Measurements from ENCODE around the gene TENT4A.

Gene TENT4A

GRCh38 chr5:6673963-6674362 lies 39.3 kb upstream of the TENT4A start:
- Histone ChIP-seq H3K79me2 (no peaks in the 10 kb centered on the region), H3K4me1 (no peaks in the 10 kb centered on the region), H3K27me3 (ENCODE audit: control insufficient read depth, insufficient read depth, low read length) (no peaks in the 10 kb centered on the region), H2AFZ (no peak overlapping the region), H3K9ac (no peak overlapping the region), H3K4me3 (ENCODE audit: low read depth, low read length) (no peak overlapping the region), H3K27ac (no peak overlapping the region), H3K4me2 (ENCODE audit: low read length) (no peak overlapping the region), H3K9me3 (ENCODE audit: control insufficient read depth, low read length) (no peaks in the 10 kb centered on the region), H3K36me3 (ENCODE audit: control insufficient read depth, insufficient read depth, low read length) (no peaks in the 10 kb centered on the region)
- no peak for TF ChIP-seq CTCF (IDR thresholded peaks at IDR 0.05)

- H3K79me2 ChIP-seq = no peaks in the 10 kb centered on the region
- H3K9me3 ChIP-seq (ENCODE audit: control insufficient read depth, low read length) = no peaks in the 10 kb centered on the region
- H3K4me1 ChIP-seq = no peaks in the 10 kb centered on the region
- no peak overlapping the region for H3K4me3 ChIP-seq (ENCODE audit: low read depth, low read length)
- no peak overlapping the region for H3K9ac ChIP-seq
- H3K36me3 ChIP-seq (ENCODE audit: control insufficient read depth, insufficient read depth, low read length) = no peaks in the 10 kb centered on the region
- no peak for TF ChIP-seq CTCF (IDR thresholded peaks at IDR 0.05)
- no peaks in the 10 kb centered on the region for H3K27me3 ChIP-seq (ENCODE audit: control insufficient read depth, insufficient read depth, low read length)
- no peak overlapping the region for H3K4me2 ChIP-seq (ENCODE audit: low read length)
- H2AFZ ChIP-seq = no peak overlapping the region
- no peak overlapping the region for H3K27ac ChIP-seq
Measured at GRCh38 chr5:6674421-6674820, 38.8 kb upstream of the TENT4A start.

- H3K4me3 ChIP-seq (ENCODE audit: low read depth, low read length) = no peak overlapping the region
- no peaks in the 10 kb centered on the region for H3K9me3 ChIP-seq (ENCODE audit: control insufficient read depth, low read length)
- H3K36me3 ChIP-seq (ENCODE audit: control insufficient read depth, insufficient read depth, low read length) = no peaks in the 10 kb centered on the region
- no peaks in the 10 kb centered on the region for H3K79me2 ChIP-seq
- H3K9ac ChIP-seq = no peak overlapping the region
- no peak overlapping the region for H3K27ac ChIP-seq
- H2AFZ ChIP-seq = no peak overlapping the region
- no peaks in the 10 kb centered on the region for H3K4me1 ChIP-seq
- H3K27me3 ChIP-seq (ENCODE audit: control insufficient read depth, insufficient read depth, low read length) = no peaks in the 10 kb centered on the region
- H3K4me2 ChIP-seq (ENCODE audit: low read length) = no peak overlapping the region
- TF ChIP-seq CTCF (IDR thresholded peaks at IDR 0.05) = no peak
Measured at GRCh38 chr5:6674886-6675285, 38.3 kb upstream of the TENT4A start.

GRCh38 chr5:6675784-6676491 lies 37.3 kb upstream of the TENT4A start:
- Histone ChIP-seq H3K4me3 (ENCODE audit: low read depth, low read length) (no peak overlapping the region), H3K4me1 (no peaks in the 10 kb centered on the region), H3K79me2 (no peaks in the 10 kb centered on the region), H3K27ac (no peak overlapping the region), H3K4me2 (ENCODE audit: low read length) (no peak overlapping the region), H3K36me3 (ENCODE audit: control insufficient read depth, insufficient read depth, low read length) (no peaks in the 10 kb centered on the region), H3K9ac (no peak overlapping the region), H3K27me3 (ENCODE audit: control insufficient read depth, insufficient read depth, low read length) (no peaks in the 10 kb centered on the region), H2AFZ (no peak overlapping the region), H3K9me3 (ENCODE audit: control insufficient read depth, low read length) (no peaks in the 10 kb centered on the region)
- TF ChIP-seq CTCF (IDR thresholded peaks at IDR 0.05) = no peak

GRCh38 chr5:6676702-6677101 lies 36.5 kb upstream of the TENT4A start:
- H3K36me3 ChIP-seq (ENCODE audit: control insufficient read depth, insufficient read depth, low read length) = no peaks in the 10 kb centered on the region
- H3K4me3 ChIP-seq (ENCODE audit: low read depth, low read length) = no peak overlapping the region
- H3K4me2 ChIP-seq (ENCODE audit: low read length) = no peak overlapping the region
- no peaks in the 10 kb centered on the region for H3K79me2 ChIP-seq
- H2AFZ ChIP-seq = no peak overlapping the region
- no peaks in the 10 kb centered on the region for H3K4me1 ChIP-seq
- no peak overlapping the region for H3K9ac ChIP-seq
- no peak for TF ChIP-seq CTCF (IDR thresholded peaks at IDR 0.05)
- no peaks in the 10 kb centered on the region for H3K27me3 ChIP-seq (ENCODE audit: control insufficient read depth, insufficient read depth, low read length)
- no peak overlapping the region for H3K27ac ChIP-seq
- no peaks in the 10 kb centered on the region for H3K9me3 ChIP-seq (ENCODE audit: control insufficient read depth, low read length)

All from parathyroid adenoma (tissue), 2 donors.